SK-N-SH (cell line): Measurements from ENCODE around the gene ZSCAN25. TPM values are rescaled to one million over a fixed set of nuclear protein-coding genes. Genes with fewer than 3 reads are reported as not detected.

Experiments
- CTCF ChIA-PET: fragments of 300-600, 350-600 bp; formaldehyde crosslinking; extraction: SDS; loops from one replicate; lab custom pipeline; 2021; lab: Yijun Ruan, JAX
- POLR2A ChIA-PET: fragments of 350-600 bp; sonication (Branson Sonifier 250); formaldehyde crosslinking; extraction: SDS; loops from one replicate; lab custom pipeline; 2020; ENCODE audit warnings: antibody characterized with exemption, inconsistent platforms; lab: Yijun Ruan, JAX
- DNase-seq: peaks from one replicate; pipeline ENCODE4 v3.0.0; 2012
- H2AFZ ChIP-seq: fragments of 200-600 bp; sonication (generic); 2 replicates; pipeline ENCODE4 v1.8.1; 2016; ENCODE audit warnings: antibody characterized with exemption, mild to moderate bottlenecking, low read depth
- H3F3A ChIP-seq: fragments of 200-600 bp; sonication (generic); replicated peaks from 2 replicates; pipeline ENCODE3; 2016; ENCODE audit warnings: antibody characterized with exemption, mild to moderate bottlenecking; ENCODE audit not compliant: insufficient read depth
- H3K27ac ChIP-seq, 2 experiments: fragments of 200-500 bp in 1 of 2; fragments of 200-600 bp in 1 of 2; sonication (Bioruptor generic) in 1 of 2; sonication (generic), shearing (Covaris generic) in 1 of 2; 2 replicates each; pipeline versions ENCODE4 v1.5.1 to v1.6.1; 2014 to 2016; ENCODE audit warnings: low read depth in 2 of 2, inconsistent platforms in 1 of 2, low read length in 1 of 2, mild to moderate bottlenecking in 1 of 2, mixed read lengths in 1 of 2
- H3K27me3 ChIP-seq: fragments of 200-600 bp; sonication (generic), shearing (Covaris generic); 2 replicates; pipeline ENCODE4 v1.6.1; 2016; ENCODE audit warnings: mixed run types; ENCODE audit not compliant: insufficient read depth
- H3K36me3 ChIP-seq, 2 experiments: fragments of 200-500 bp in 1 of 2; fragments of 200-600 bp in 1 of 2; sonication (Bioruptor generic) in 1 of 2; sonication (generic) in 1 of 2; replicated peaks in 1 of 2; 2 replicates each; pipeline versions ENCODE3 to v1.5.1; 2014 to 2016; ENCODE audit warnings: low read length in 1 of 2, mild to moderate bottlenecking in 1 of 2; ENCODE audit not compliant: insufficient read depth in 2 of 2, control insufficient read depth in 1 of 2
- H3K4me1 ChIP-seq, 2 experiments: fragments of 200-500 bp in 1 of 2; fragments of 200-600 bp in 1 of 2; sonication (Bioruptor generic) in 1 of 2; sonication (generic), shearing (Covaris generic) in 1 of 2; 2 replicates each; pipeline versions ENCODE4 v1.5.1 to v1.6.1; 2014 to 2016; ENCODE audit warnings: low read depth in 1 of 2, low read length in 1 of 2, mixed run types in 1 of 2; ENCODE audit not compliant: insufficient read depth in 2 of 2, control insufficient read depth in 1 of 2
- H3K4me2 ChIP-seq: fragments of 200-600 bp; sonication (generic), shearing (Covaris generic); 2 replicates; pipeline ENCODE4 v1.6.1; 2017; ENCODE audit warnings: mixed run types
- H3K4me3 ChIP-seq, 2 experiments: fragments of 200-500 bp in 1 of 2; fragments of 200-600 bp in 1 of 2; sonication (Bioruptor generic) in 1 of 2; sonication (generic), shearing (Covaris generic) in 1 of 2; 2 replicates each; pipeline versions ENCODE4 v1.5.1 to v1.8.1; 2014 to 2016; ENCODE audit warnings: low read depth in 2 of 2, inconsistent platforms in 1 of 2, low read length in 1 of 2, mild to moderate bottlenecking in 1 of 2, mixed read lengths in 1 of 2, moderate library complexity in 1 of 2
- H3K79me2 ChIP-seq: fragments of 200-600 bp; sonication (generic); 2 replicates; pipeline ENCODE4 v1.8.1; 2017; ENCODE audit warnings: mild to moderate bottlenecking; ENCODE audit not compliant: insufficient read depth
- H3K9ac ChIP-seq: fragments of 200-600 bp; sonication (generic); 2 replicates; pipeline ENCODE4 v1.6.1; 2017; ENCODE audit warnings: mixed run types
- H3K9me2 ChIP-seq: fragments of 200-600 bp; sonication (generic); 2 replicates; pipeline ENCODE4 v1.6.1; 2017; ENCODE audit warnings: mixed run types
- H3K9me3 ChIP-seq: fragments of 200-600 bp; sonication (generic); 2 replicates; pipeline ENCODE4 v1.6.1; 2017; ENCODE audit warnings: mixed run types, mild to moderate bottlenecking, moderate library complexity
- H4K20me1 ChIP-seq: fragments of 200-600 bp; sonication (generic); 2 replicates; pipeline ENCODE4 v1.6.1; 2017; ENCODE audit warnings: mild to moderate bottlenecking, mixed run types; ENCODE audit not compliant: insufficient read depth
- CHD2 ChIP-seq: fragments of 150-350 bp; IDR thresholded peaks from 2 replicates; pipeline ENCODE4 v1.6.1; 2018; ENCODE audit warnings: low read length; ENCODE audit not compliant: partially characterized antibody
- EZH2phosphoT487 ChIP-seq: fragments of 200-600 bp; sonication (generic); IDR thresholded peaks from 2 replicates; pipeline ENCODE4 v1.6.1; 2017; ENCODE audit warnings: low read depth, mixed run types, mild to moderate bottlenecking, antibody characterized with exemption, moderate library complexity, borderline replicate concordance
- FOSL2 ChIP-seq: IDR thresholded peaks from 2 replicates; pipeline ENCODE4 v1.4.0; 2012; ENCODE audit warnings: low read depth, mild to moderate bottlenecking, moderate library complexity, borderline replicate concordance
- GABPA ChIP-seq: IDR thresholded peaks from 2 replicates; pipeline ENCODE4 v1.4.0; 2012; ENCODE audit warnings: low read depth, mild to moderate bottlenecking
- GATA2 ChIP-seq: sonication (generic); formaldehyde crosslinking; IDR thresholded peaks from 2 replicates; pipeline ENCODE4 v1.5.0; 2020; ENCODE audit warnings: mild to moderate bottlenecking, missing genetic modification reagents
- JUND ChIP-seq: IDR thresholded peaks from 2 replicates; pipeline ENCODE4 v1.4.0; 2012
- MEF2A ChIP-seq: IDR thresholded peaks from 2 replicates; pipeline ENCODE4 v1.4.0; 2012; ENCODE audit warnings: low read depth, borderline replicate concordance
- NRF1 ChIP-seq: IDR thresholded peaks from 2 replicates; pipeline ENCODE4 v1.6.1; 2012; ENCODE audit warnings: low read depth, mild to moderate bottlenecking, low read length
- PBX3 ChIP-seq: IDR thresholded peaks from 2 replicates; pipeline ENCODE4; 2012
- POLR2AphosphoS5 ChIP-seq: IDR thresholded peaks from 2 replicates; pipeline ENCODE4 v1.6.1; 2012; ENCODE audit warnings: low read depth, low read length
- RAD21 ChIP-seq: IDR thresholded peaks from 2 replicates; pipeline ENCODE4 v1.6.1; 2012; ENCODE audit warnings: mild to moderate bottlenecking, low read length
- RCOR1 ChIP-seq: fragments of 150-350 bp; IDR thresholded peaks from 2 replicates; pipeline ENCODE4 v1.6.1; 2017; ENCODE audit warnings: antibody characterized with exemption, low read length
- REST ChIP-seq: IDR thresholded peaks from 2 replicates; pipeline ENCODE4 v1.6.1; 2012; ENCODE audit warnings: mild to moderate bottlenecking, low read depth, low read length, moderate library complexity
- RXRA ChIP-seq: IDR thresholded peaks from 2 replicates; pipeline ENCODE4 v1.4.0; 2012; ENCODE audit warnings: low read depth, mild to moderate bottlenecking, borderline replicate concordance
- TCF12 ChIP-seq: IDR thresholded peaks from 2 replicates; pipeline ENCODE4 v1.4.0; 2012
- USF1 ChIP-seq: IDR thresholded peaks from 2 replicates; pipeline ENCODE4 v1.4.0; 2012; ENCODE audit warnings: low read depth, borderline replicate concordance
- whole genome bisulfite sequencing: methylation state at CpG from one replicate; pipeline ENCODE4 v1.1.6; 2017; ENCODE audit warnings: low lambda C conversion rate; 5-methylcytosine and 5-hydroxymethylcytosine counted together
- polyA plus RNA-seq, 3 experiments: library from polyadenylated mRNA; depleted of rRNA; stranded (reverse); fragments of >200 nt; gene quantifications; 2 replicates each; pipeline ENCODE4 v1.2.3, GENCODE V29; 2012

Gene ZSCAN25
- polyA plus RNA-seq, 1 of the 3 experiments (the other 2 are of a cell fraction) = 14.9 TPM

- no peaks in the 10 kb centered on the region for H4K20me1 ChIP-seq
- H3K4me2 ChIP-seq = no peak overlapping the region
- ChIA-PET CTCF (interaction anchor here (2.1 to 4.6 kb wide), 2 partner anchors 11 to 25 kb away, joined by 6 to 28 read pairs; partner anchors contain the start of gene ZSCAN25), POLR2A (interaction anchor here (1.8 kb wide), 1 partner anchor 11 kb away, joined by 5 read pairs; the partner anchor contains the start of gene ZSCAN25)
- no peak for DNase-seq
- TF ChIP-seq FOSL2 (no peak), GATA2 (CRISPR knock-in tag) (no peak), PBX3 (no peak), MEF2A (no peak), POLR2AphosphoS5 (no peak), USF1 (no peak), NRF1 (no peak), RXRA (no peak), TCF12 (no peak), RAD21 (no peak), RCOR1 (no peak), REST (no peak), GABPA (no peak), EZH2phosphoT487 (no peak), JUND (no peak), CHD2 (no peak)
- no peak overlapping the region for H2AFZ ChIP-seq
- no peak overlapping the region for H3K4me3 ChIP-seq
- H3K79me2 ChIP-seq = no peaks in the 10 kb centered on the region
- no peaks in the 10 kb centered on the region for H3K9me3 ChIP-seq
- no peak overlapping the region for H3K27ac ChIP-seq
- no peaks in the 10 kb centered on the region for H3K9me2 ChIP-seq
- 76% methylated on average over 7 of the region's 7 CpGs for WGBS
- no peak overlapping the region for H3K9ac ChIP-seq
- no peaks in the 10 kb centered on the region for H3K27me3 ChIP-seq
- H3K4me1 ChIP-seq = no peaks in the 10 kb centered on the region
- H3K36me3 ChIP-seq = no peaks in the 10 kb centered on the region
- no peaks in the 10 kb centered on the region for H3F3A ChIP-seq
Measured at GRCh38 chr7:99605527-99605926, 11.2 kb upstream of the ZSCAN25 start.
